Colon (tissue), 2 donors: ENCODE data around the gene CMPK2.

Source experiments
- FAIRE-seq: peaks from 2 replicates; lab custom pipeline; 2012; peaks lifted over from hg19 to GRCh38; lab: Jason Lieb, UNC
- donor health status: control.
- donor health status: control.

Gene CMPK2

GRCh38 chr2:6810961-6811360 lies 54.7 kb downstream of the CMPK2 start:
- no peak for FAIRE-seq

- FAIRE-seq, result no peak
These were observed 57.3 kb downstream of the CMPK2 start for GRCh38 chr2:6808426-6808825.

- no peak for FAIRE-seq
These were observed 59.1 kb downstream of the CMPK2 start for GRCh38 chr2:6806604-6807003.

- no peak for FAIRE-seq
These were observed 65.2 kb downstream of the CMPK2 start for GRCh38 chr2:6800553-6800952.
